Right cardiac atrium (tissue), 5 donors: ENCODE results near the gene LRMDA. TPM values are rescaled to one million over a fixed set of nuclear protein-coding genes. Genes with fewer than 3 reads are reported as not detected.

ENCODE experiments used
- ATAC-seq, 2 donors: fragments of 200-7000 bp; cut with Tn5 transposase; one replicate each; pipeline versions ENCODE4 v1.8.0 to v1.9.1; 2020; ENCODE audit warnings: moderate library complexity in 2 of 2, mild to moderate bottlenecking in 1 of 2
- DNase-seq, 3 donors: peaks; one replicate each; pipeline ENCODE4 v3.0.0-alpha.2; 2020
- H3K27ac ChIP-seq: one replicate; pipeline ENCODE4 v1.5.1; 2013; ENCODE audit warnings: mild to moderate bottlenecking, low read length, control low read depth, moderate library complexity
- H3K27me3 ChIP-seq: one replicate; pipeline ENCODE4 v1.6.1; 2013; ENCODE audit not compliant: control insufficient read depth, insufficient read depth
- H3K4me1 ChIP-seq: one replicate; pipeline ENCODE4 v1.6.1; 2013; ENCODE audit warnings: low read length; ENCODE audit not compliant: control insufficient read depth, insufficient read depth
- H3K4me3 ChIP-seq: one replicate; pipeline ENCODE4 v1.5.1; 2013; ENCODE audit warnings: low read length, control low read depth
- H3K9me3 ChIP-seq: one replicate; pipeline ENCODE4 v1.6.1; 2013; ENCODE audit warnings: low read length; ENCODE audit not compliant: control insufficient read depth
- WGBS: extraction: QIAGEN DNeasy Blood & Tissue Kit; methylation state at CpG from one replicate; pipeline ENCODE4 v1.1.7; 2013; 5-methylcytosine and 5-hydroxymethylcytosine counted together
- intact Hi-C, 4 donors: fragments of 100-400 bp; cut with DNase I; formaldehyde crosslinking; loops; one replicate each; pipeline versions ENCODE4 v1.11.0 to v1.14.0; 2022 to 2023
- polyA plus RNA-seq: library from polyadenylated mRNA; stranded (reverse); fragments of 200-250 nt; gene quantifications from one replicate; pipeline ENCODE4 v1.2.3, GENCODE V29; 2013
- total RNA-seq, 4 donors: library from RNA; stranded (reverse); fragmentation: NEBNext Ultra II Directional; extraction: Animal tissue kit (Norgen Biotek cat#: 25700); gene quantifications; one replicate each; pipeline ENCODE4 v1.2.1, GENCODE V29; 2021
- donor health status: healthy with polysubstance abuse.
- donor health status: DM: no; HTN: yes; CAD: no.
- donor health status: DM: no; HTN: no; CAD: no.
- donor health status: DM: no; HTN: yes; CAD: no; lungs with severe emphysema.
- donor health status: DM: yes; HTN: yes; CAD: no.

LRMDA gene
- total and polyA plus RNA-seq, 5 donors = 42.7 to 97.9 (median 48.8) TPM

- H3K4me3 ChIP-seq = no peak overlapping the region
- no peak overlapping the region for H3K27ac ChIP-seq
- H3K9me3 ChIP-seq = no peaks in the 10 kb centered on the region
- no peaks in the 10 kb centered on the region for H3K27me3 ChIP-seq
- peak; percentile 78 to 90 (median 83) for DNase-seq
- H3K4me1 ChIP-seq = no peaks in the 10 kb centered on the region
- 69% methylated on average over 8 of the region's 8 CpGs for whole genome bisulfite sequencing
- peak; percentile 90 for ATAC-seq
- intact Hi-C loops = no loop called here
These were observed 980.5 kb downstream of the LRMDA start for GRCh38 chr10:76411729-76412435.

- Histone ChIP-seq H3K27ac (no peak overlapping the region), H3K4me1 (no peaks in the 10 kb centered on the region), H3K9me3 (no peaks in the 10 kb centered on the region), H3K27me3 (no peaks in the 10 kb centered on the region), H3K4me3 (no peak overlapping the region)
- ATAC-seq = no peak
- DNase-seq = no peak
- intact Hi-C loops = no loop called here
- WGBS = 96% methylated on average over 7 of the region's 7 CpGs
These were observed 984.1 kb downstream of the LRMDA start for GRCh38 chr10:76415554-76415953.

GRCh38 chr10:76416642-76417041 is 985.2 kb downstream of the LRMDA start:
- WGBS = 85% methylated on average over 4 of the region's 4 CpGs
- Histone ChIP-seq H3K27ac (no peak overlapping the region), H3K27me3 (no peaks in the 10 kb centered on the region), H3K4me3 (no peak overlapping the region), H3K4me1 (no peaks in the 10 kb centered on the region), H3K9me3 (no peaks in the 10 kb centered on the region)
- no peak for ATAC-seq
- intact Hi-C loops = no loop called here
- DNase-seq = no peak

- intact Hi-C loops = no loop called here
- WGBS = 95% methylated on average over 4 of the region's 4 CpGs
- no peak for DNase-seq
- Histone ChIP-seq H3K4me1 (no peaks in the 10 kb centered on the region), H3K27me3 (no peaks in the 10 kb centered on the region), H3K4me3 (no peak overlapping the region), H3K9me3 (no peaks in the 10 kb centered on the region), H3K27ac (no peak overlapping the region)
- no peak for ATAC-seq
These were observed 989.3 kb downstream of the LRMDA start for GRCh38 chr10:76420725-76421124.

GRCh38 chr10:76422769-76423168 is 991.3 kb downstream of the LRMDA start:
- DNase-seq (no peak), ATAC-seq (no peak)
- no peaks in the 10 kb centered on the region for H3K4me1 ChIP-seq
- no peak overlapping the region for H3K4me3 ChIP-seq
- no peaks in the 10 kb centered on the region for H3K27me3 ChIP-seq
- no peaks in the 10 kb centered on the region for H3K9me3 ChIP-seq
- no peak overlapping the region for H3K27ac ChIP-seq
- intact Hi-C loops = no loop called here
- WGBS = 90% methylated on average over 4 of the region's 4 CpGs

GRCh38 chr10:76428551-76429367 is 997.3 kb downstream of the LRMDA start:
- no peak overlapping the region for H3K4me3 ChIP-seq

GRCh38 chr10:76429368-76430060 is 998.1 kb downstream of the LRMDA start:
- Histone ChIP-seq H3K27ac (peak overlapping the region; percentile 81), H3K4me3 (peak overlapping the region; percentile 0), H3K4me1 (peaks cover 8% of the 10 kb centered on the region), H3K27me3 (no peaks in the 10 kb centered on the region), H3K9me3 (no peaks in the 10 kb centered on the region)
- intact Hi-C loops = loop anchor here in 2 of 4 donors (10.0 kb wide), 2 partner anchors 105 to 115 kb away; no protein-coding TSS in a partner anchor
- ATAC-seq = peak in 1 of 2 donors; percentile 31
- peak in 1 of 3 donors; percentile 54 for DNase-seq
- 40% methylated on average over 12 of the region's 12 CpGs for whole genome bisulfite sequencing

More at GRCh38 chr10:76428551-76429367, 997.3 kb downstream of the LRMDA start:
- ATAC-seq (no peak), DNase-seq (no peak)
- intact Hi-C loops = no loop called here
- WGBS = 47% methylated on average over 4 of the region's 4 CpGs
- Histone ChIP-seq H3K9me3 (no peaks in the 10 kb centered on the region), H3K27ac (peak overlapping the region; percentile 43), H3K27me3 (no peaks in the 10 kb centered on the region), H3K4me1 (peaks cover 8% of the 10 kb centered on the region)

GRCh38 chr10:76430061-76430645 is 998.7 kb downstream of the LRMDA start:
- ATAC-seq = no peak
- H3K4me1 ChIP-seq = peaks cover 10% of the 10 kb centered on the region

GRCh38 chr10:76432016-76433012 is 1000.9 kb downstream of the LRMDA start:
- no peak overlapping the region for H3K4me3 ChIP-seq
- ATAC-seq = peak; percentile 64 to 78
- intact Hi-C loops = loop anchor here in 2 of 4 donors (10.0 kb wide), 2 partner anchors 108 to 112 kb away; no protein-coding TSS in a partner anchor
- no peaks in the 10 kb centered on the region for H3K9me3 ChIP-seq
- peaks cover 19% of the 10 kb centered on the region for H3K4me1 ChIP-seq
- H3K27me3 ChIP-seq = no peaks in the 10 kb centered on the region
- 56% methylated on average over 7 of the region's 7 CpGs for WGBS
- peak overlapping the region; percentile 98 for H3K27ac ChIP-seq
- DNase-seq = peak in 2 of 3 donors; percentile 59

More at GRCh38 chr10:76430061-76430645, 998.7 kb downstream of the LRMDA start:
- H3K27ac ChIP-seq = peak overlapping the region; percentile 79
- no peaks in the 10 kb centered on the region for H3K27me3 ChIP-seq
- DNase-seq = no peak
- intact Hi-C loops = loop anchor here in 2 of 4 donors (10.0 kb wide), 2 partner anchors 105 to 115 kb away; no protein-coding TSS in a partner anchor
- 23% methylated on average over 4 of the region's 4 CpGs for WGBS
- H3K4me3 ChIP-seq = peak overlapping the region; percentile 0
- no peaks in the 10 kb centered on the region for H3K9me3 ChIP-seq
